HepG2 (cell line): Measurements from ENCODE around the gene ANKRD34C. TPM values are rescaled to one million over a fixed set of nuclear protein-coding genes. Genes with fewer than 3 reads are reported as not detected.

Source experiments
- ATAC-seq: fragments of 200-7000 bp; cut with Tn5 transposase; 3 replicates; pipeline ENCODE4 v1.9.1; 2020; ENCODE audit warnings: mild to moderate bottlenecking, moderate library complexity
- BruUV-seq: library from RNA; stranded (reverse); fragments of 400-500 nt; replicated peaks from 2 replicates; lab custom pipeline; 2021; lab: Mats Ljungman, UMichigan
- CTCF ChIA-PET: fragments of 300-600 bp; formaldehyde crosslinking; extraction: SDS; loops from one replicate; lab custom pipeline; 2021; ENCODE audit warnings: low total read pairs, inconsistent platforms, low intra/inter-chr PET ratio; lab: Yijun Ruan, JAX
- POLR2A ChIA-PET: fragments of 350-600 bp; sonication (Branson Sonifier 250); formaldehyde crosslinking; loops from one replicate; lab custom pipeline; 2020; ENCODE audit warnings: antibody characterized with exemption, inconsistent platforms; lab: Yijun Ruan, JAX
- DNase-seq: peaks from one replicate; pipeline ENCODE4 v3.0.0-alpha.2; 2015; ENCODE audit warnings: low spot score
- FAIRE-seq: peaks from 3 replicates; lab custom pipeline; 2011; peaks lifted over from hg19 to GRCh38; lab: Jason Lieb, UNC
- H2AFZ ChIP-seq: one replicate; pipeline ENCODE4 v1.6.1; 2011; ENCODE audit warnings: low read length, inconsistent platforms
- H3K27ac ChIP-seq: fragments of 300-600 bp; 3 replicates; pipeline ENCODE4 v1.8.0; 2011; ENCODE audit warnings: mixed run types, mild to moderate bottlenecking, mixed read lengths, low read length, inconsistent platforms; ENCODE audit not compliant: insufficient read depth; ENCODE audit errors: extremely low read length
- H3K27me3 ChIP-seq, 2 experiments: fragments of 200-600 bp in 1 of 2; 2 replicates in 1 of 2; 3 replicates in 1 of 2; pipeline versions ENCODE4 v1.6.0 to v1.8.0; 2011; ENCODE audit warnings: low read length in 2 of 2, mild to moderate bottlenecking in 2 of 2, moderate library complexity in 2 of 2, inconsistent platforms in 1 of 2; ENCODE audit not compliant: insufficient read depth in 2 of 2, control insufficient read depth in 1 of 2
- H3K36me3 ChIP-seq, 2 experiments: fragments of 200-600 bp in 1 of 2; replicated peaks in 1 of 2; 2 replicates in 1 of 2; 3 replicates in 1 of 2; pipeline versions ENCODE4 v1.5.1 to v1.8.0; 2011; ENCODE audit warnings: low read length in 2 of 2, inconsistent platforms in 1 of 2; ENCODE audit not compliant: insufficient read depth in 2 of 2, control insufficient read depth in 1 of 2
- H3K4me1 ChIP-seq: 2 replicates; pipeline ENCODE4 v1.5.1; 2012; ENCODE audit warnings: low read length, inconsistent platforms; ENCODE audit not compliant: insufficient read depth
- H3K4me2 ChIP-seq: 2 replicates; pipeline ENCODE4 v1.6.0; 2011; ENCODE audit warnings: low read depth, low read length, inconsistent platforms
- H3K4me3 ChIP-seq, 3 experiments: fragments of 200-600 bp in 1 of 3; sonication (generic), shearing (Covaris generic) in 1 of 3; replicated peaks in 1 of 3; 2 replicates each; pipeline ENCODE4 v1.5.1; 2011 to 2016; ENCODE audit warnings: low read length in 3 of 3, inconsistent platforms in 2 of 3, low read depth in 2 of 3, mild to moderate bottlenecking in 2 of 3, control low read depth in 1 of 3, mixed read lengths in 1 of 3; ENCODE audit not compliant: insufficient read depth in 1 of 3
- H3K79me2 ChIP-seq: one replicate; pipeline ENCODE4 v1.6.1; 2011; ENCODE audit warnings: low read length, inconsistent platforms; ENCODE audit not compliant: insufficient read depth
- H3K9ac ChIP-seq: 2 replicates; pipeline ENCODE4 v1.6.0; 2011; ENCODE audit warnings: mild to moderate bottlenecking, low read depth, low read length, inconsistent platforms; ENCODE audit not compliant: insufficient read depth
- H3K9me3 ChIP-seq: 2 replicates; pipeline ENCODE4 v1.5.1; 2012; ENCODE audit warnings: mild to moderate bottlenecking, low read length
- H4K20me1 ChIP-seq: 2 replicates; pipeline ENCODE4 v1.6.0; 2011; ENCODE audit warnings: inconsistent platforms, mild to moderate bottlenecking, low read length, moderate library complexity; ENCODE audit not compliant: insufficient read depth
- ARNTL ChIP-seq: sonication (generic); formaldehyde crosslinking; IDR thresholded peaks from 2 replicates; pipeline ENCODE4 v1.4.0; 2020; ENCODE audit warnings: mild to moderate bottlenecking, missing genetic modification reagents
- EED ChIP-seq: sonication (generic); formaldehyde crosslinking; IDR thresholded peaks from 2 replicates; pipeline ENCODE4 v1.5.0; 2020; ENCODE audit warnings: mild to moderate bottlenecking, missing genetic modification reagents
- FOXO4 ChIP-seq: sonication (generic); formaldehyde crosslinking; conservative IDR thresholded peaks from 2 replicates; pipeline ENCODE4 v1.8.1; 2023; ENCODE audit warnings: missing genetic modification reagents
- HNF4G ChIP-seq, 2 experiments: sonication (generic) in 1 of 2; formaldehyde crosslinking in 1 of 2; IDR thresholded peaks; 2 replicates each; pipeline versions ENCODE4 v1.4.0 to v1.6.1; 2011 to 2020; ENCODE audit warnings: borderline replicate concordance in 2 of 2, low read depth in 2 of 2, mild to moderate bottlenecking in 2 of 2, low read length in 1 of 2, missing genetic modification reagents in 1 of 2, moderate library complexity in 1 of 2
- MLXIP ChIP-seq: sonication (generic); formaldehyde crosslinking; IDR thresholded peaks from 2 replicates; pipeline ENCODE4 v1.9.0; 2021; ENCODE audit warnings: missing genetic modification reagents, borderline replicate concordance
- MXI1 ChIP-seq: IDR thresholded peaks from 3 replicates; pipeline ENCODE4 v1.6.1; 2012; ENCODE audit warnings: low read depth, low read length, inconsistent platforms, borderline replicate concordance
- SRSF1 ChIP-seq: fragments of 200-400 bp; formaldehyde crosslinking; optimal IDR thresholded peaks from 2 replicates; pipeline ENCODE3; 2017; ENCODE audit warnings: mild to moderate bottlenecking, low read depth, low read length, moderate library complexity
- TEAD3 ChIP-seq: optimal IDR thresholded peaks from 2 replicates; pipeline ENCODE3; 2016; ENCODE audit warnings: borderline replicate concordance
- ZBTB8A ChIP-seq: sonication (generic); formaldehyde crosslinking; IDR thresholded peaks from 2 replicates; pipeline ENCODE4 v1.4.0; 2020; ENCODE audit warnings: mild to moderate bottlenecking, low read depth, missing genetic modification reagents, borderline replicate concordance
- ZMYM4 ChIP-seq: sonication (generic); formaldehyde crosslinking; IDR thresholded peaks from 2 replicates; pipeline ENCODE4 v1.8.1; 2023; ENCODE audit warnings: mild to moderate bottlenecking, missing genetic modification reagents
- ZNF282 ChIP-seq: fragments of 450-650 bp; IDR thresholded peaks from 2 replicates; pipeline ENCODE4 v1.6.1; 2018; ENCODE audit not compliant: partially characterized antibody
- ZNF660 ChIP-seq: sonication (generic); formaldehyde crosslinking; IDR thresholded peaks from 2 replicates; pipeline ENCODE4 v1.5.1; 2020; ENCODE audit warnings: mild to moderate bottlenecking, low read depth, missing genetic modification reagents, borderline replicate concordance
- ZNF790 ChIP-seq: sonication (generic); formaldehyde crosslinking; IDR thresholded peaks from 2 replicates; pipeline ENCODE4 v1.8.0; 2022; ENCODE audit warnings: missing genetic modification reagents, mild to moderate bottlenecking, borderline replicate concordance
- ZNF839 ChIP-seq: sonication (generic); formaldehyde crosslinking; IDR thresholded peaks from 2 replicates; pipeline ENCODE4 v1.4.0; 2020; ENCODE audit warnings: missing genetic modification reagents, mild to moderate bottlenecking, borderline replicate concordance
- ZNF883 ChIP-seq: sonication (generic); formaldehyde crosslinking; IDR thresholded peaks from 2 replicates; pipeline ENCODE4 v1.5.1; 2020; ENCODE audit warnings: mild to moderate bottlenecking, missing genetic modification reagents; ENCODE audit errors: not compliant biosample characterization
- whole genome bisulfite sequencing: methylation state at CpG from one replicate; pipeline ENCODE4 v1.1.6; 2017; ENCODE audit warnings: low lambda C conversion rate; 5-methylcytosine and 5-hydroxymethylcytosine counted together
- in situ Hi-C: cut with HindIII; loops from 2 replicates; pipeline ENCODE4 v1.10.0; 2017; ENCODE audit warnings: low pct_unique_long_range_greater_than_20kb; ENCODE audit not compliant: extremely low pct_ligation_motif_present
- intact Hi-C: fragments of 100-400 bp; cut with micrococcal nuclease; formaldehyde crosslinking; loops from one replicate; pipeline ENCODE4 v1.10.0; 2022; ENCODE audit not compliant: unreplicated experiment
- polyA plus RNA-seq, 8 experiments: library from polyadenylated mRNA; depleted of rRNA in 3 of 8; stranded (reverse) in 7 of 8; unstranded in 1 of 8; fragments of >200 nt; fragmentation: Illumina TruSeq in 4 of 8; extraction: Trizol in 4 of 8; gene quantifications; 2 replicates each; pipeline versions ENCODE4 v1.2.1 to v1.2.3, GENCODE V29; 2011 to 2016; ENCODE audit warnings: low read depth in 4 of 8, missing spikeins in 1 of 8, mixed read lengths in 1 of 8; ENCODE audit not compliant: insufficient read depth in 1 of 8
- total RNA-seq, 5 experiments: library from RNA; depleted of rRNA; stranded (reverse); fragments of >200 nt; fragmentation: Illumina TruSeq; extraction: Trizol; gene quantifications; 2 replicates each; pipeline ENCODE4 v1.2.3, GENCODE V29; 2016; ENCODE audit warnings: low read depth in 1 of 5
- TF ChIP-seq, protein P1 (sequence below): sonication (generic); formaldehyde crosslinking; IDR thresholded peaks from 2 replicates; pipeline ENCODE4 v1.5.0; 2020; ENCODE audit warnings: missing genetic modification reagents, mild to moderate bottlenecking, borderline replicate concordance
- TF ChIP-seq, protein P2 (sequence below): sonication (generic); formaldehyde crosslinking; IDR thresholded peaks from 2 replicates; pipeline ENCODE4 v1.4.0; 2020; ENCODE audit warnings: missing genetic modification reagents

Gene ANKRD34C
- total and polyA plus RNA-seq, 2 of the 13 experiments (the other 11 are each of a cell fraction or from before 2014, with no cell fraction given): not detected

- Histone ChIP-seq H4K20me1 (no peaks in the 10 kb centered on the region; the same call in 1 of the 2 replicates), H3K9ac (0 out of 2 replicates have a peak overlapping the region, but pooled peaks have one; percentile 40), H3K27me3 (no peaks in the 10 kb centered on the region; a peak in 2 of 5 replicates), H3K4me1 (peaks cover 31% of the 10 kb centered on the region), H3K79me2 (peaks cover 24% of the 10 kb centered on the region), H3K27ac (no peak overlapping the region), H3K4me2 (peak overlapping the region; percentile 81), H3K9me3 (no peaks in the 10 kb centered on the region), H3K4me3 (peak overlapping the region; percentile 54 to 95 (median 84)), H2AFZ (peak overlapping the region; percentile 94), H3K36me3 (peaks cover 12 to 25% of the 10 kb centered on the region in 2 experiments; a peak in 4 of 5 replicates)
- no TSS peak for BruUV-seq
- in situ Hi-C loops: no loop called here
- 10% methylated on average over 6 of the region's 17 CpGs for WGBS
- POLR2A ChIA-PET: interaction anchor here (0.6 to 0.8 kb wide), 2 partner anchors 24 to 748 kb away, joined by 3 read pairs; partner anchors contain the start of gene ZFAND6
- peak; percentile 9 for DNase-seq
- intact Hi-C loops: loop anchor here (10.0 kb wide), 1 partner anchor 406 kb away; no protein-coding TSS in a partner anchor
- no peak for FAIRE-seq
- CTCF ChIA-PET: no interaction called here
- peak; percentile 67 for ATAC-seq
- TF ChIP-seq EED (CRISPR knock-in tag): 0 out of 2 replicates have a peak, but pooled peaks have one; percentile 1
- TF ChIP-seq, protein P1, sequence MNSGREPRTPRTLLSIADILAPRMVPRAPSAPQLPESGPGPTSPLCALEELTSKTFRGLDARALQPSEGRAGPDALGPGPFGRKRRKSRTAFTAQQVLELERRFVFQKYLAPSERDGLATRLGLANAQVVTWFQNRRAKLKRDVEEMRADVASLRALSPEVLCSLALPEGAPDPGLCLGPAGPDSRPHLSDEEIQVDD: no peak; the same call in 1 of the 2 replicates
- no peak for TF ChIP-seq TEAD3
- no peak for TF ChIP-seq FOXO4 (CRISPR knock-in tag)
- no peak for TF ChIP-seq ZNF790 (CRISPR knock-in tag)
- TF ChIP-seq MXI1: peak; percentile 62; the same call in 1 of the 3 replicates
- TF ChIP-seq ZNF883 (CRISPR knock-in tag): no peak
- TF ChIP-seq, protein P2, sequence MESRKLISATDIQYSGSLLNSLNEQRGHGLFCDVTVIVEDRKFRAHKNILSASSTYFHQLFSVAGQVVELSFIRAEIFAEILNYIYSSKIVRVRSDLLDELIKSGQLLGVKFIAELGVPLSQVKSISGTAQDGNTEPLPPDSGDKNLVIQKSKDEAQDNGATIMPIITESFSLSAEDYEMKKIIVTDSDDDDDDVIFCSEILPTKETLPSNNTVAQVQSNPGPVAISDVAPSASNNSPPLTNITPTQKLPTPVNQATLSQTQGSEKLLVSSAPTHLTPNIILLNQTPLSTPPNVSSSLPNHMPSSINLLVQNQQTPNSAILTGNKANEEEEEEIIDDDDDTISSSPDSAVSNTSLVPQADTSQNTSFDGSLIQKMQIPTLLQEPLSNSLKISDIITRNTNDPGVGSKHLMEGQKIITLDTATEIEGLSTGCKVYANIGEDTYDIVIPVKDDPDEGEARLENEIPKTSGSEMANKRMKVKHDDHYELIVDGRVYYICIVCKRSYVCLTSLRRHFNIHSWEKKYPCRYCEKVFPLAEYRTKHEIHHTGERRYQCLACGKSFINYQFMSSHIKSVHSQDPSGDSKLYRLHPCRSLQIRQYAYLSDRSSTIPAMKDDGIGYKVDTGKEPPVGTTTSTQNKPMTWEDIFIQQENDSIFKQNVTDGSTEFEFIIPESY (CRISPR knock-in tag): no peak
- 0 out of 2 replicates have a peak, but pooled peaks have one; percentile 2 for TF ChIP-seq ARNTL (CRISPR knock-in tag)
- TF ChIP-seq ZMYM4 (CRISPR knock-in tag): no peak
- no peak for TF ChIP-seq ZBTB8A (CRISPR knock-in tag)
- TF ChIP-seq ZNF282: no peak
- TF ChIP-seq SRSF1: no peak
- TF ChIP-seq MLXIP (CRISPR knock-in tag): no peak
- no peak for TF ChIP-seq HNF4G (IDR thresholded peaks at IDR 0.05; ENCODE audit: borderline replicate concordance, low read depth, low read length)
- TF ChIP-seq HNF4G (CRISPR knock-in tag; IDR thresholded peaks at IDR 0.05; ENCODE audit: borderline replicate concordance, low read depth): 0 out of 2 replicates have a peak, but pooled peaks have one; percentile 4
- peak; percentile 15; the same call in 1 of the 2 replicates for TF ChIP-seq ZNF839 (CRISPR knock-in tag)
- TF ChIP-seq ZNF660: no peak
These were observed 28.1 kb downstream of the ANKRD34C start for GRCh38 chr15:79310612-79310984.
